Omental fat pad (tissue), 4 donors: ENCODE results near the gene CNTN4. TPM values are rescaled to one million over a fixed set of nuclear protein-coding genes. Genes with fewer than 3 reads are reported as not detected.

ENCODE experiments used
- ATAC-seq: fragments of 150-250 bp; one replicate; pipeline ENCODE4 v1.9.1; 2016; ENCODE audit warnings: mild to moderate bottlenecking, moderate library complexity; ENCODE audit not compliant: low FRiP score
- DNase-seq: peaks from one replicate; pipeline ENCODE4 v3.0.0-alpha.2; 2019; ENCODE audit warnings: low spot score
- CTCF ChIP-seq, 3 donors: fragments of 450-650 bp; IDR thresholded peaks; one replicate each; pipeline ENCODE4 v1.5.1; 2016 to 2017; ENCODE audit warnings: antibody characterized with exemption in 3 of 3, mild to moderate bottlenecking in 3 of 3, moderate library complexity in 2 of 3
- total RNA-seq, 4 donors: library from RNA; depleted of rRNA; stranded (reverse); fragments of >200 nt; gene quantifications; one replicate each; pipeline ENCODE4 v1.1.0, GENCODE V29; 2016

The CNTN4 gene
- total RNA-seq, 4 donors from 2014 or later = 2.6 to 9.5 (median 7.2) TPM

GRCh38 chr3:2661078-2661477 is 562.4 kb downstream of the CNTN4 start:
- DNase-seq (no peak), ATAC-seq (peak; percentile 85)
- TF ChIP-seq CTCF (IDR thresholded peaks at IDR 0.05) = no peak

GRCh38 chr3:2677501-2677900 is 578.8 kb downstream of the CNTN4 start:
- DNase-seq = no peak
- ATAC-seq = no peak
- TF ChIP-seq CTCF (IDR thresholded peaks at IDR 0.05) = no peak

GRCh38 chr3:2680236-2680635 is 581.6 kb downstream of the CNTN4 start:
- DNase-seq (no peak), ATAC-seq (no peak)
- no peak for TF ChIP-seq CTCF (IDR thresholded peaks at IDR 0.05)

GRCh38 chr3:2684046-2684445 is 585.4 kb downstream of the CNTN4 start:
- no peak for ATAC-seq
- no peak for TF ChIP-seq CTCF (IDR thresholded peaks at IDR 0.05)
- no peak for DNase-seq

GRCh38 chr3:2686816-2687502 is 588.3 kb downstream of the CNTN4 start:
- ATAC-seq = no peak
- TF ChIP-seq CTCF (IDR thresholded peaks at IDR 0.05) = no peak
- no peak for DNase-seq

GRCh38 chr3:2697589-2697988 is 598.9 kb downstream of the CNTN4 start:
- no peak for DNase-seq
- TF ChIP-seq CTCF (IDR thresholded peaks at IDR 0.05) = no peak
- ATAC-seq = no peak

GRCh38 chr3:2701471-2701870 is 602.8 kb downstream of the CNTN4 start:
- no peak for DNase-seq
- no peak for TF ChIP-seq CTCF (IDR thresholded peaks at IDR 0.05)
- no peak for ATAC-seq
